Ramos (cell line): ENCODE data around the gene ELOVL2.

Experiments used
- in situ Hi-C: fragments of 300-500 bp; cut with MboI; formaldehyde crosslinking; loops from one replicate; pipeline ENCODE4 v1.14.3; 2022; ENCODE audit warnings: low sequenced_read_pairs; ENCODE audit not compliant: unreplicated experiment

Gene ELOVL2

DNA sequence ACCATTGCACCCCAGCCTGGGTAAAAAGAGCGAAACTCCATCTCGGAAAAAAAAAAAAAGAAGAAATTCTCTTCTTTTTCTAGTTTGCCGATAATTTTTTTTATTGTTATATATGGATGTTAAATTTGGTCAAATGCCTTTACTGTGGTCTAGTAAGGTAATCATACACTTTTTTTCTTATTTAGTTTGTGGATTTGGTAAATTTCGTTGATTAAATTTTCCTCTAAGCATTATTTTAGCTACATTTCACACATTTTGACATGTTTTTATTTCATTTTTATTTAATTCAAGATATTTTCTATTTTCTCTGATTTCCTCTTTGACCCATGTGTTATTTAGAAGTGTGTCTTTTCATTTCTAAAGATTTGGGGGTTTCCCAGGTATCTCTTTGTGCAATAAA, 18.0 kb upstream of the ELOVL2 start:
- in situ Hi-C loops, result loop anchor here (10.0 kb wide), 1 partner anchor 587 kb away; no protein-coding TSS in a partner anchor

DNA sequence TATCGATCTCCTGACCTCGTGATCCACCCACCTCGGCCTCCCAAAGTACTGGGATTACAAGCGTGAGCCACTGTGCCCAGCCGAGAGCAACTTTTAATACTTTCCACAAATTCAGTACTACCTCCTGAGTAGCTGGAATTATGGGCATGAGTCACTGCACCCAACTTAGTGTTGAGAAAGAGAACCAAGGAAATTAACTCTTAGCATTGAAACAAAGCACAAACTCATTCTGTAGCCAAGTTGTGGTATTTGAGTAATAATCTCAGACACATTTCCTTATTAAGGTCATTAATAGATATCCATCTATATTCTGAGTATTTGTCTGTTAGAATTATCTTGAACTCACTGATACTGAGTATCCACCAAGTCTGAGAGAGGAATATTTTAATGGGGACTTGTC, 14.3 kb upstream of the ELOVL2 start:
- in situ Hi-C loops, result no loop called here

DNA sequence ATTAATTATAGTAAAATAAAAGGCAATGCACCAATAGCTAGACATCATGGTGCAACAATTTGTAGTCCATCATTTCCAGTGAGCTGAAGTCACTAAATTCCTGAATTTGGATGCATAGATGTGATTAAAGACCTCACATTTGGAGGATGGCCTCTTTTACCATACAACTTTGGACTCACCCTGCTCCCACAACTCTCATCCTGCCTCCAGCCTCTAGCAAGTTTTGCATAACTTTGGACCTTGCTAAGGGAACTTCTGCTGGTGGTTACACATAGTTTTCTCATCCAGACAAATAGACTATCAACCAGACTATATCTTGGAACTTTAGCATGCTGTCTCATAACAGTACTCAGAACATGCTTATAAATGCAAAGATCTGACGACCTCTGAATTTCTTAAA, 12.8 kb upstream of the ELOVL2 start:
- in situ Hi-C loops, result no loop called here

DNA sequence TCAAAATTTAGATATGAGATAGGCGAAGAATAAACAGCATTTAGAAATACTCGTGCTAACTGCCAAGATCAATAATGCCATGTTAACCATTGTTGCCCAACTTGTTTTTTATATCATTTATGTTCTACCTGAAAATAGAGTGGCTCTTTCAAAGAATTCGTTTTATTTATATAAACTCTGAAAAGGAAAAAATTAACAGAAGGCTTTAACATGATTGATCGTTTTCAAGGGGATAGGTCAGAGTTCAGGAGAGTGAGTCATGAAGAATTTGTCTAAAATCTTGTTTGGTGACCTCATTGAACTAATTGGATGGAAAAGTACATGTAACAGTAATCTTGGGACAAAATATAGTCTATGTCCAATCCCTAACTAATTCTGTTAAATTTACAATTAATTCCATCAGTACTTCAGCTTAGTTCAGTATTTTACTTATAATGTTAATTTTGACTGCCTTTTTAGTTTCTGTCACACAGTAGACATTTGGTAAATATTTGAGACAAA, 11.1 kb upstream of the ELOVL2 start:
- in situ Hi-C loops, result no loop called here

DNA sequence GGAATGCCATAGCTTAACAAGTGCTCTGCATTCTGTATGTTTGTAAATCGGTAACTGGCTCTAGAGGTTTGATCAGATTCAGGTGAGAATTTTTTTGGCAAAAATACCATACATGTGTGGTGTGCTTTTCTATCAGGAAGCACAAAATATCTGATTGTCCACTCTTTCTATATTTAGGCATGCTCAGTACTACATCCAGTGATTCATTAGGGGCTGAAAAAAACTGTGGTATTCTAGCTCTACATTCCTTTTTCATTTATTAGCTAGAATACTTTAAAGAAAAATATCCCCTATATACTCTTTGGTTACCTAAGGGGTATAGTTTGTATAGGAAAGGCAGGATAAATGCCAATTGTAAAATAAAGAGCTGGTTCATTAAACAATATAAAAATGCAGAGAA, 10.6 kb upstream of the ELOVL2 start:
- in situ Hi-C loops, result no loop called here

DNA sequence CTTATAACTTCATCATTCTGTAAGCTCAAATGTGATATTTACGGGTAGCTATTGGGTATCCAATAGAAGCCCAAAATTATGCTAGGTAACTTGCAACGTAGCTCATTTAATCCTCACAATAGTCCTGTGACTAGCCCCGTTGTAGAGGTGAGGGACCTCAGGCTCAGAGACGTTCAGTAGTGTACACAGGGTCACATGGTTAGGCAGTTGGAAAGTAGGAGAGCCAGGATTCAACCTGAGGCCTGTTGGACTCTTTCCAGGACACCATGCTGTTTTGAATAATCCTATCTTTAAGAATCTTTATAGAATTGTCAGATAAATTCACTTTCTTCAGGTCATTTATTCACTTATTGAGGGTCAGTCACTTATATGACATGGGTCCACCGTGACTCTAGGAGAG, 9.2 kb upstream of the ELOVL2 start:
- in situ Hi-C loops, result no loop called here

DNA sequence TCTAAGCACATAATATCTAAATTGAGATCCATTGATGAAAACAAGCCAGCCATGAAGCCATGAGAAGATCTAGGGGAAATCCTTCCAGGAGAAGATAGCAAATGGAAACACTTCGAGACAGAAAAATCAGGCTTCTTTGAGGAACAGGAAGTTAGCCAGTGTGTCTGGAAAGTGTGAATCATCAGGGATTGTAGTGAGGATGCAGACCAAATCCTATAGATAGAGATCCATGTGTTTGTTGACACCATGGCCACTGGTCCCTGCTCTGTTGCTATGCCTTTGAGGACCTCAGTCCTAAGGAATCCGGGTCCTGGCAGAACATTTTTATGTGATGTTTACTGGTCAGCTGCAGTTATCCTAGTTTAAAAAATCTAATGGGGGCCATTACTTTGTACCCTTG, 6.6 kb upstream of the ELOVL2 start:
- in situ Hi-C loops, result no loop called here

DNA sequence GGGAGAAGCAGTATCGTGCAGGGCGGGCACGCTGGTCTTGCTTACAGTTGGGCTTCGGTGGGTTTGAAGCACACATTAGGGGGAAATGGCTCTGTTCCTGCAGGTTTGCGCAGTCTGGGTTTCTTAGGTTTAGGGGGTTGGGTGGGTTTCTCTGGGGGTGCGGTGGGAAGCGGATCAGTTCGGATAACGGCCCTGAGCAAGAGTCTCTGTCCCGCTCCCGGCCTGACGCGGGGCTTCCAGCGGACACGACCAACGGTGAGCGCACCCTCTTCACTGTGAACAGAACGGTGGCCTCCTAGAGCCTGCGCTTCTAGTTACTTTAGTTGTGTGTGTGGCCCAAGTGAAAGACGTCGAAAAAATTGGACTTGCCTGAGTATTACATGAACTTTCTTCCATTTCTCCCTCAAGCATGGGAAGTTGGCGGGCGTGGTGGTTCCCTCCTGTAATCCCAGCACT, 635 bp upstream of the ELOVL2 start:
- in situ Hi-C loops, result no loop called here

DNA sequence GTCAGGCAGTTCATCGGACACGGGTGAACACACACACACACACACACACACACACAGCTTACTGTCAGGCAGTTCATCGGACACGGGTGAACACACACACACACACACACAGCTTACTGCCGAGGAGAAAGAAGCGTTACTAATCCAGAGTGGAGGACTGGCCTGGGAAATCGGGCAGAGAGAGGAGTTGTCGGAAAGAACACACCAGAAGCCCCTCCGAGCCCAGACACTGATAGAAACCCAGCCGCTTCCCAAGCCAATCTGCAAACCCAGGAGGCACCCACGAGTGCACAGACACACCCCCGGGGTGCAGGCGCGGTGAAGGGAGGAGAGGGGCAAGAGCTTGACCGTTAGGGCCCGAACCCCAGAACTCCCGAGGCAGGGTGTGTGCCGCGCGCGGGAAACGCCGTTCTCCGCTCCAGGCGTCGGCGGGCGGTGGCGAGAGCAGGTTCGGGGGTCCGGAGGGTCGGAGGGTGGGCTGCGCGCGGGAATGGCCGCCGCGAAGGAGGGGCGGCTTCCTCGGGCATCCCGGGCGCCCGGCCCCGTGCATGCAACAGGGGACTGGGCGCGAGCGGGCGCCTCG, 636 bp downstream of the ELOVL2 start:
- in situ Hi-C loops, result no loop called here

DNA sequence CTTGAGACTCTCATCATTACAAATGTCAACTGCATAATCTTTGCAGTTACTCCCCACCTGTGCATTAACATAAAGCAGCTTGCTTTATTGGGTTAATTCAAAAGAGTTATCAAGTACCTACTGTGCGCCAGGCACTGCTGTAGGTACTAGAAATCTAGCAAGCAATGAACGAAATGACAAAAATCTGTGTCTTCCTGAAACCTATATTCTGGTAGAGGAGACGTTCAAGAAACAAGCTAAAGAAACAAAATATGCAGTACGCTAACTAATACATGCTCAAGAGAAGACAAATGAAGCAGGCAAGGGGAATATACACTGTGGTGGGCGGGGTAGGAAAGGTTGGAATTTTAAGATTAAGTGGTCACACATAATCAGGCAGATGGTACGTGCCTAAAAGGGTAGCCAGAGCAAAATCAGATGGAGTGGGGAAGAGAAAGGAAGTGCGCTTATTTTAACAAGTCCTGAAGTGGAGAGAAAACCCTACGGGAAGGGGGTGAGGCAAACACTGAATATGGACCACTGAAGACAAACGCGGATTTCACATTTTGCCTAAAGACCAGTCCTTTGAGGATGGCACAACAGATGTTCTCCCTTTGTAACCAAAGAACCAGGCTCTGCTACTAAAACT, 1.2 kb downstream of the ELOVL2 start:
- in situ Hi-C loops, result no loop called here

DNA sequence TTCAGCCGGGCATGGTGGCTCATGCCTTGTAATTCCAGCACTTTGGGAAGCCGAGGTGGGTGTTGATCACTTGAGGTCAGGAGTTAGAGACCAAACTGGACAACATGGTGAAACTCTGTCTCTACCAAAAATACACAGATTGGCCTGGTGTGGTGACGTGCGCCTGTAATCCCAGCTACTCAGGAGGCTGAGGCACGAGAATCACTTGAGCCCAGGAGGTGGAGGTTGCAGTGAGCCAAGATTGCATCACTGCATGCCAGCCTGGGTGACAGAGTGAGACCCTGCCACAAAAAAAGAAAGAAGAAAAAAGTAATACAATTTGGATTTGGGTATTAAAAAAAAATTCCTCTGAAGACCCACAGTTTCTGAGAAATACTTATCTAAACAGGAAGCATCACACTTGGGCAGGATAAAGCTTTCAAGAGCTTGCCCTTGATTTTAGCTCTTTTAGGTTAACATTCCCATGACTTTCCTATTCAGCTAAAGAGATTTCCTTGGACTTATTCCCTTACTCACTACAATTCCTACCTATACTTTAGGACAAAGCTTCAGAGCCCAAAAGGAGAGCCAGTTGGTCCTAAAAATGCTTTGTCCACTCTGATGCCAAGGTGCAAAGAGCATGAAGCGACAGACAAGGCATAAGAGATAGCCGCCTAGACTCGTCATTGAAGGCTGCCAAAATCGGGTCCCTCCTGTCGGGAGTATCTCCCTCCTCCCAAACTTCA, 1.9 kb downstream of the ELOVL2 start:
- in situ Hi-C loops, result no loop called here

DNA sequence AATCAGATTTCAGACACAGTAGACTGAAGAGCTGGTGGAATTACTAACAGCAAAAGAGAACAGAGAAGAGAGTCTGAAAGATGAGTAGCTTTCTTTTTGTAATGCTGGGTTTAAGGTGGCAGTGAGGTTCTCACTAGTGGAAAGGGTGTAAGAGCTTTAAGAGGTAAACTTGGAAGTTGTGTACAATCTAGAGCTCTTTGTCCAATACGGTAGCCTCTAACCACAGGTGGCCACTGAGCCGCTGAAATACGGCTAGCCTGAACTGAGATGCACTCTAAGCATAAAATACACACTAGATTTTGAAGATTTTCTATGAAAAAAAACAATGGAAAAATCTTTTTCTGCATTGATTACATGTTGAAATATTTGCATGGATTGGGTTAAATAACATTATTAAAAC, 4.0 kb downstream of the ELOVL2 start:
- in situ Hi-C loops, result no loop called here

DNA sequence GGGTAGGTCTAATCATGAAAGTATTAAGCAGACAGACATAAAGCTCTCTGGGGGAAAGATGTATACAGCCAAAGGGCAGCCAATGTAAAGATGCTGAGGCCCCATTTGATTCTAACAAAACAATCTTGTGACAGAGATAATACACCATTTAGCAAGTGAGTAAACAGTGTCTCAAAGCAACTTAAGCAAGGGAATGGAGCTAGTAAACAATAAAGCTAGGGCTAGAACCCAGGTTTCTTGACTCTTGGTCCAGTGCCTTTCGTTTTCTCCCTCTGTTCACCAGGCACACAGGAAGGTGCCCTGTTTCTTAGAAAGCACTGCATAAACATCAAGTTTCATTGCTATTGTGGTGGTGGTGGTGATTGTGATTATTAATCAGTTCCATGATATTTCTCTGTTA, 5.1 kb downstream of the ELOVL2 start:
- in situ Hi-C loops, result no loop called here

DNA sequence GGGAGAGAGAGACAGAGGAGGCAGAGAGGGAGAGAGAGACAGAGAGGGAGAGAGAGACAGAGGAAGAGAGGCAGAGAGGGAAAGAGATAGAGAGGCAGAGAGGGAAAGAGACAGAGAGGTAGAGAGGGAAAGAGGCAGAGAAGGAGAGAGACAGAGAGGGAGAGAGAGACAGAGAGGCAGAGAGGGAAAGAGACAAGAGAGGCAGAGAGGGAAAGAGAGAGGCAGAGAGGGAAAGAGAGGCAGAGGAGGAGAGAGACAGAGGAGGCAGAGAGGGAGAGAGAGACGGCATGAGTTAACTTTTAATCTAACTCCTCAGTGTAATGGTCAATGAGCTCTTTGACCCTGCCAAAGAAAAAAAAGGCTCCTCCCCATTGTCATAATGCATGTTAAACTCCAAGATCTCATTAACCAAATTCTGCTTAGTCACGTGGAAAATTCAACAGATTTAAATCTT, 7.1 kb downstream of the ELOVL2 start:
- in situ Hi-C loops, result no loop called here

DNA sequence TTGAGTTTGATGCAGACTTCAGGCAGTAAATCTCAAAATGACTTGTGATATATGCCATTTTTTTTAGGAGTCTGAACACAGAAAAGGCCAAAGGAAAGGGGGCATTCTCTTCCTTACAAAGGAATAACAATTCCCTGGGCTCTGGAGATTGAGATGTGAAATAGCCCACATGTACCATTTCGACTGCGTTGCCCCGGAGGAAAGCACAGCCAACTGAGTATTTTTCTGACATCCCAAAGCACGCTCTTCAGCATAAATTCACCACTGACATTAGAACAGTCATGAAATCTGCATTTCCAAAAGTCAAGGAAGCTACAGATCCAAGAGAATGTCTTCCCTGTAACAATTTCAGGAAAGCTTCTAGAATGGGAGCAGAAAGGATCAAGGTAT, 7.8 kb downstream of the ELOVL2 start:
- in situ Hi-C loops, result no loop called here

DNA sequence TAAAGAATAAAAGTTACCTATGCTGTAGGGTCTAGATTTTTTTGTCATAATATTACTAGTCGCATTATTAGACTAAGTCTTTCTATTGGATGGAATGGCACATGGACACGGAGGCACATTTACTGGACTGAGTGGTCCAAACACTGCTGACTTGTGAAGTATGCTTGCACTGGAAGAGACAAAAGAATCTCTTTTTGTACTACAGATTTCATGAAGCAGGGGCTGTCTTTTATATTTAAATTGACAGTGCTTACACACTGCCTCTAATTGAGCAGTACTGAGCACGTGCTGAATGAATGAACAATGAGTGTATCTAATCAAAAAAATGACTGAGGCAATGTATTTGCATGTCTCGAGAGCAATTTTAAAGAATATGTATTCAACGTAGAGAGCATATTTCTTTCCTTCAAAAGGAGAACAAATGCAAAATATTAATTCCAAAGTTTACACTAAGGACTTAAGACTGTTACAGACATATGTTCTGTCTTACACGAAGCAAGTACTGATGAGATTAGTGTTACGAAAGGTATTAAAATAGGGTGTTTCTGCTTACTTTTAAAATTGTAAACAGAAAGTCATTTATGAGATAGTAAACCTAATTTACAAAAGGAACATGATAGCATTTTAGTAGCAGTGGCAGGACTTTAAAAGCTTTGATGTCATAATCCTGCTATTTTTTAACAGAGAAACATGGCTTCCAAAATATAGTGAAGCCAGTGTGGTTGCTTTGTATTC, 8.3 kb downstream of the ELOVL2 start:
- in situ Hi-C loops, result no loop called here

DNA sequence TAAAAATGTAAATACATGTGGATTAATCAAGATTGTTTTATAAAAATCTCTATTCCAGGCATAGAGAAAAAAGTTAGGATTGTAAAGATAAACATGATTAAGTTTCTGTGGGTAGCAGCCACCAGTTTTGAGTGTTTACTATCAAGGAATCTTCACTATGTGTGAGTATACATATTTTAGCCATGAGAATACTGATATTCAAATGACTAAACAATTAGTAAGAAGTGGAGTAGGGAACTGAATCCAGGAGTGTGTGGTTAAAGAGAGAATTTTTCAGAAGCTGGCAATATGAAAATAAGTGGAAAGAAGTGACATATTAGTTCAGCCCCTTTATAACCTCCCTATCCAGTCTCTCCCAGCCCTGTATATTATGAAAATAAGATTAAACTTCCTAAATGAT, 10.3 kb downstream of the ELOVL2 start:
- in situ Hi-C loops, result no loop called here

DNA sequence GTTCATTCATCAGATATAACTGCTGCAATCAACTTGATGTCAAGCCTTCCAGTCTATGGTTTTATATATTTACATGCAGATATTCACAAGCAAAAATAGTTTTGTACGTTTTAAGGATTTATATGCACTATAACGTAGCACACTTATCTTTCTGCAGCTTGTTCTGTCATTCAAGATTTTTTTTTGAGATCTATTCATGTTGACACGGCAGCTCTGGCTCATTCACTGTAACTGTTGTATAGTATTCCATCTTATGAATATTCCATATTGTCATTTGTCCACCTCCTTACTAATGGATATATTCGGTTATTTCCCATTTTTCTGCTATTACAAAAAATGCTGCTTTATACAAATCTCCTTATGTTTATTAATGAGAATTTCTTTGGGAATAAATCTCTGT, 13.2 kb downstream of the ELOVL2 start:
- in situ Hi-C loops, result no loop called here

DNA sequence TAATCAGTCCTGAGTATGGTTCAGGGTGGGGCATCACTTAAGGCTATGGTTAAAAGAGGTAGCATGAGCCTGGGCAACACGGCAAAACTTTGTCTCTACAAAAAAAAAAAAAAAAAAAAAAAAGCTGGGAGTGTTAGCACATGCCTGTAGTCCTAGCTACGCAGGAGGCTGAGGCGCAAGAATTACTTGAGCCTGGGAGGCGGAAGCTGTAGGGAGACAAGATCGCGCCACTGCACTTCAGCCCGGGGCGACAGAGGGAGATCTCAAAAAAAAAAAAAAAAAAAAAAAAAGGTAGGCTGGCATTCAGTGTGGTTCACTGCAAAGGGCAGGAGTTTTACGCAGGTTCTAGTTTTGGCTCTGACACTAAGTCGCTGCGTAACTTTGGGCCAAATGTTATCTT, 15.1 kb downstream of the ELOVL2 start:
- in situ Hi-C loops, result no loop called here

DNA sequence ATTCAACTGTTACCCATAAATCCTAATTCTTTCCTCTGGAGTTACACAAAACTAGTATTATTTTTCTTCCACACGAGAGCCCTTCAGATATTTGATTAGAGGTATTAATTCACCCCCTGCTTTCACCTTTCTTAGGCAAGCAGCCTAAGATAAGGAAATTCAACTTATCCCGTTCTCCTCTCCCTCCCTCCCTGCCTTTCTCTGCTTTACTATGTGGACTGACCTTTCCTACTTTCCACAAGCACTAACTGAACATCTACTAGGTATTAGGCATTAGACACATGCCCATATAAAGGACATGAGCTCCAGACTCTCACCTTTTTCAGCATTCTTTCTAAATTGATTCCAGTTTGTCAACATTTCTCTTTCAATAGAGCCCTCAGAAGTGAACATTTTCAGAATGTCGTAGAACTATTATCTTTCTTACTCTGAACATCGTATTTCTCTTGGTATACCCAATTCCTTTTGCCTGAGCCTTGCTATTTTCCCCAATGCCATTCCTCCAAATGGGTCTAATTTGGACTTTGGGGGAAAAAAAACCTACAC, 16.5 kb downstream of the ELOVL2 start:
- in situ Hi-C loops, result no loop called here
